ENCODE data around the gene FRAT2. TPM values are rescaled to one million over a fixed set of nuclear protein-coding genes. Genes with fewer than 3 reads are reported as not detected.

Gene FRAT2
- total and polyA plus RNA-seq, 2 of the 13 experiments (the other 11 are each of a cell fraction or from before 2014, with no cell fraction given): 7.2 to 14.1 TPM

DNA sequence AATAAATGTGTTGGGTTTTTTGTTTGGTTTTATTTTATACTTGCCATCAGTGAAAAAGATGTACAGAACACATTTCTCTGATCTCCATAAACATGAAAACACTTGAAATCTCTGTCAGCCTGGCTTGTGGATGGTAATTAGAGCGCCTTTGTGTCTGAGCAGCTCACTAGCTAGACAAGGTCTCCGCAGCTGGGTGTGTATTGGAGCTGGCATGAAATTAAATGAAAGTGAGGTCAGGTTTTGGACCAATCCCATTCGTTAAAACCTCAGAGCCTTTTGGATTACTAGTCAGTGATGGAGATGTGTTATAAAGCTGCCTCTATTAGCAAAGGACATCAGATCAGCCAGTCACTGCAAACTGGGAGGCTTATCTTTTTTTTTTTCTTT is 12.7 kb downstream of the FRAT2 start:
- no peak overlapping the region for H3K4me2 ChIP-seq (ENCODE audit: low read depth, low read length)
- DNase-seq (ENCODE audit: low spot score) (no peak), ATAC-seq (no peak), FAIRE-seq (no peak)
- 0 out of 2 replicates have a peak, but pooled peaks have one; percentile 41 for TF ChIP-seq ZC3H13 (CRISPR knock-in tag; IDR thresholded peaks at IDR 0.05)
- no peak for TF ChIP-seq ZNF256 (CRISPR knock-in tag; conservative IDR thresholded peaks at IDR 0.05)
- H2AFZ ChIP-seq (ENCODE audit: low read length): no peak overlapping the region
- intact Hi-C loops (cut with micrococcal nuclease; ENCODE audit: unreplicated experiment) (no loop called here), in situ Hi-C loops (cut with HindIII; ENCODE audit: extremely low pct_ligation_motif_present, low pct_unique_long_range_greater_than_20kb) (no loop called here)
- no peak overlapping the region for H3K9ac ChIP-seq (ENCODE audit: insufficient read depth, low read depth, low read length)
- no peak overlapping the region for H3K4me3 ChIP-seq (replicated peaks in 1 of 3; ENCODE audit: insufficient read depth in 1 of 3, low read depth in 2 of 3, low read length in 3 of 3)
- H3K4me1 ChIP-seq (ENCODE audit: insufficient read depth, low read length): peaks cover 60% of the 10 kb centered on the region
- H3K27me3 ChIP-seq (ENCODE audit: control insufficient read depth in 1 of 2, insufficient read depth in 2 of 2, low read length in 2 of 2): peaks cover 0 to 2% of the 10 kb centered on the region in 2 experiments; a peak in 2 of 5 replicates
- no peak overlapping the region for H3K27ac ChIP-seq (ENCODE audit: extremely low read length, insufficient read depth, low read length)
- CTCF ChIA-PET (ENCODE audit: low intra/inter-chr PET ratio, low total read pairs): no interaction called here
- WGBS (ENCODE audit: low lambda C conversion rate): 95% methylated on average over 3 of the region's 3 CpGs
- no peaks in the 10 kb centered on the region for H3K79me2 ChIP-seq (ENCODE audit: insufficient read depth, low read length)
- BruUV-seq (replicated peaks): no TSS peak
- H3K36me3 ChIP-seq (replicated peaks in 1 of 2; ENCODE audit: control insufficient read depth in 1 of 2, insufficient read depth in 2 of 2, low read length in 2 of 2): no peaks in the 10 kb centered on the region
- no peaks in the 10 kb centered on the region for H3K9me3 ChIP-seq (ENCODE audit: low read length)
- no peaks in the 10 kb centered on the region for H4K20me1 ChIP-seq (ENCODE audit: insufficient read depth, low read length)
- POLR2A ChIA-PET: interaction anchor here (0.6 to 0.8 kb wide), 2 partner anchors 10 to 38 kb away, joined by 3 to 4 read pairs; no protein-coding TSS in a partner anchor

DNA sequence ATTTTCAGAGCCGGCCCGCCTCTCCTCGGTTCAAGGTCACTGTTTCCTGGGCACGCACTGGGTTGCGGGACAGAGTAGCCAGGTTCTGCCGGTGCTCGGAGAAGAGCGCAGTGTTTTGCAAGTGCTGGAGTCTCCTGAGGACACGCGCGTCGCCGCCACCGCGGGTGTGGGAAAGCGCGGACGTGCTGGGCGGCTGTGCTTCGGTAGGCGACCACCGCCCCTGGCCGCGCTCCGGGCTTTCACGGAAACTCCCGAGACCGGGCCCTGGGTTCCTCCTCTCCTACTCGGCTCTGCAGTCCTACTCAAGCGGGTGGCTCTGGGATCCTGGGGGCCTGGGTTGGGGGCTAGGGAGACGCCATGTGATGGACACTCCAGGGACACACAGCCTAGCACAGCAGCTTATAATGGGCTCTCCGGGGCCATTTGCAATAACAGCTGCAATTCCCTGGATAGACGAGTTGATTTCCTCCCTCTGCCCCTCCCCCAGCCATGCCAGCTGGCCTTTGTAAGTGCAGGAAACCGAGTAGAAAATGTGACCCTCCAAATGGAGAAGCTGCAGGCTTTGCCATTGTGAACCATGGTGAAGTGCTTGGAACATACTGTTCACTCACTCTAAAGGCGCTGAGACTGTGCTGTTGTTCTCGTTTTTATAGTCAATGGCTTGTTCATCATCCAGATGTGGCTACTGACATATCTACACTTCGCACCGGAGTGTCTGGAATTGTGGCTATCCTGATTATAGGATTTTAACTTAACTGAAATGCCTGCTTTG is 13.3 kb downstream of the FRAT2 start:
- in situ Hi-C loops (cut with HindIII; ENCODE audit: extremely low pct_ligation_motif_present, low pct_unique_long_range_greater_than_20kb): no loop called here
- Histone ChIP-seq H3K79me2 (ENCODE audit: insufficient read depth, low read length) (no peaks in the 10 kb centered on the region), H2AFZ (ENCODE audit: low read length) (no peak overlapping the region), H3K27ac (ENCODE audit: extremely low read length, insufficient read depth, low read length) (peak overlapping the region; percentile 71), H4K20me1 (ENCODE audit: insufficient read depth, low read length) (no peaks in the 10 kb centered on the region), H3K27me3 (ENCODE audit: control insufficient read depth in 1 of 2, insufficient read depth in 2 of 2, low read length in 2 of 2) (peaks cover 0 to 2% of the 10 kb centered on the region in 2 experiments; a peak in 2 of 5 replicates), H3K9me3 (ENCODE audit: low read length) (no peaks in the 10 kb centered on the region), H3K4me2 (ENCODE audit: low read depth, low read length) (peak overlapping the region; percentile 96), H3K4me3 (replicated peaks in 1 of 3; ENCODE audit: insufficient read depth in 1 of 3, low read depth in 2 of 3, low read length in 3 of 3) (peak overlapping the region; percentile 75 to 84 (median 82); a peak in 4 of 6 replicates), H3K4me1 (ENCODE audit: insufficient read depth, low read length) (peaks cover 54% of the 10 kb centered on the region), H3K9ac (ENCODE audit: insufficient read depth, low read depth, low read length) (no peak overlapping the region; the same call in 1 of the 2 replicates), H3K36me3 (replicated peaks in 1 of 2; ENCODE audit: control insufficient read depth in 1 of 2, insufficient read depth in 2 of 2, low read length in 2 of 2) (no peaks in the 10 kb centered on the region)
- no TSS peak for BruUV-seq (replicated peaks)
- DNase-seq (ENCODE audit: low spot score): no peak
- 57% methylated on average over 11 of the region's 38 CpGs for WGBS (ENCODE audit: low lambda C conversion rate)
- intact Hi-C loops (cut with micrococcal nuclease; ENCODE audit: unreplicated experiment): no loop called here
- ATAC-seq: peak; percentile 7; the same call in 1 of the 3 replicates
- ChIA-PET POLR2A (interaction anchor here (0.6 kb wide), 1 partner anchor 37 kb away, joined by 4 read pairs; no protein-coding TSS in a partner anchor), CTCF (ENCODE audit: low intra/inter-chr PET ratio, low total read pairs) (no interaction called here)
- FAIRE-seq: no peak
- TF ChIP-seq RBFOX2 (IDR thresholded peaks at IDR 0.05; ENCODE audit: low read depth, low read length): peak; percentile 53; the same call in 1 of the 2 replicates
- TF ChIP-seq TCF7L2 (IDR thresholded peaks at IDR 0.05; ENCODE audit: low read depth, low read length): no peak
- TF ChIP-seq NFIC (IDR thresholded peaks at IDR 0.05; ENCODE audit: low read length): no peak
- 0 out of 2 replicates have a peak, but pooled peaks have one; percentile 21 for TF ChIP-seq GABPB1 (CRISPR knock-in tag; IDR thresholded peaks at IDR 0.05)
- no peak for TF ChIP-seq MATR3 (CRISPR knock-in tag; IDR thresholded peaks at IDR 0.05)
- TF ChIP-seq JDP2 (CRISPR knock-in tag; IDR thresholded peaks at IDR 0.05; ENCODE audit: borderline replicate concordance): no peak
- TF ChIP-seq ZNF292 (CRISPR knock-in tag; IDR thresholded peaks at IDR 0.05; ENCODE audit: borderline replicate concordance, low read depth): no peak
- no peak for TF ChIP-seq SKI (IDR thresholded peaks at IDR 0.05; ENCODE audit: partially characterized antibody)
- TF ChIP-seq ZC3H13 (CRISPR knock-in tag; IDR thresholded peaks at IDR 0.05): peak; percentile 66; the same call in 1 of the 2 replicates
- TF ChIP-seq ZMYM3 (CRISPR knock-in tag; IDR thresholded peaks at IDR 0.05): peak; percentile 83
- TF ChIP-seq ZKSCAN8 (CRISPR knock-in tag; IDR thresholded peaks at IDR 0.05; ENCODE audit: borderline replicate concordance): no peak
- no peak for TF ChIP-seq ZNF33A (CRISPR knock-in tag; IDR thresholded peaks at IDR 0.05; ENCODE audit: borderline replicate concordance)
- TF ChIP-seq MTA1 (CRISPR knock-in tag; IDR thresholded peaks at IDR 0.05; ENCODE audit: borderline replicate concordance): peak; percentile 46; the same call in 1 of the 2 replicates
- TF ChIP-seq ZFP1 (CRISPR knock-in tag; IDR thresholded peaks at IDR 0.05): no peak
- no peak for TF ChIP-seq TRAFD1 (CRISPR knock-in tag; IDR thresholded peaks at IDR 0.05; ENCODE audit: borderline replicate concordance)
